Epithelial cell of esophagus (primary cell): Measurements from ENCODE around the gene RAD51B.
"Not testable (repeated sequence)": the region's sequence is repeated elsewhere in the genome, so short reads cannot be mapped to it uniquely, and the experiment has no call there.

Source experiments
- DNase-seq: peaks from one replicate; pipeline ENCODE4 v3.0.0; 2010; ENCODE audit warnings: low read depth
- H3K4me3 ChIP-seq: 2 replicates; pipeline ENCODE4 v1.5.1; 2011; ENCODE audit warnings: mild to moderate bottlenecking, low read length, control low read depth
- TF ChIP-seq, protein P1 (sequence below): IDR thresholded peaks from 2 replicates; pipeline ENCODE4 v1.5.1; 2011; ENCODE audit warnings: low read depth, mild to moderate bottlenecking, low read length, control low read depth, inconsistent platforms; ENCODE audit not compliant: insufficient read depth; ENCODE audit errors: missing control alignments

Gene RAD51B

DNA sequence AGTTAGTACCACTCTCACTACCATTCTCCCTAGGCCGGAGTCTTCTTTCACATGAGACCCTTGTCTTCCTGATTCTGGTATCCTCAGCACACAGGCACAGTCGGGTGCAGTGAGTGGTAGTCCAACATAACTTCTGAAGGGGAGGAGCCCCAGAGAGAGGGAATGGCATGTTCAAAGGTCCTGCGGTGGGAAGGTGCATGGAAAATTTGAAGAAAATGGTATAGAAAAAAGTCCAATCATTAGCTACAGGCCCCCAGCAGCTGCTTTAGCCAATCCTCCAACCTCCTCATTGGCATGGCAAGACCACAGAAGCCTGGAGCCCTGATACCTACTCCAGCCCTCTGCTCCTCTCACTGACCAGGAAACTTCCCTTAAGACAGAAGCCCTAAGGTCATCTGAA is 876.7 kb downstream of the RAD51B start:
- TF ChIP-seq, protein P1, sequence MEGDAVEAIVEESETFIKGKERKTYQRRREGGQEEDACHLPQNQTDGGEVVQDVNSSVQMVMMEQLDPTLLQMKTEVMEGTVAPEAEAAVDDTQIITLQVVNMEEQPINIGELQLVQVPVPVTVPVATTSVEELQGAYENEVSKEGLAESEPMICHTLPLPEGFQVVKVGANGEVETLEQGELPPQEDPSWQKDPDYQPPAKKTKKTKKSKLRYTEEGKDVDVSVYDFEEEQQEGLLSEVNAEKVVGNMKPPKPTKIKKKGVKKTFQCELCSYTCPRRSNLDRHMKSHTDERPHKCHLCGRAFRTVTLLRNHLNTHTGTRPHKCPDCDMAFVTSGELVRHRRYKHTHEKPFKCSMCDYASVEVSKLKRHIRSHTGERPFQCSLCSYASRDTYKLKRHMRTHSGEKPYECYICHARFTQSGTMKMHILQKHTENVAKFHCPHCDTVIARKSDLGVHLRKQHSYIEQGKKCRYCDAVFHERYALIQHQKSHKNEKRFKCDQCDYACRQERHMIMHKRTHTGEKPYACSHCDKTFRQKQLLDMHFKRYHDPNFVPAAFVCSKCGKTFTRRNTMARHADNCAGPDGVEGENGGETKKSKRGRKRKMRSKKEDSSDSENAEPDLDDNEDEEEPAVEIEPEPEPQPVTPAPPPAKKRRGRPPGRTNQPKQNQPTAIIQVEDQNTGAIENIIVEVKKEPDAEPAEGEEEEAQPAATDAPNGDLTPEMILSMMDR = no peak
- H3K4me3 ChIP-seq = no peak overlapping the region
- DNase-seq = no peak

DNA sequence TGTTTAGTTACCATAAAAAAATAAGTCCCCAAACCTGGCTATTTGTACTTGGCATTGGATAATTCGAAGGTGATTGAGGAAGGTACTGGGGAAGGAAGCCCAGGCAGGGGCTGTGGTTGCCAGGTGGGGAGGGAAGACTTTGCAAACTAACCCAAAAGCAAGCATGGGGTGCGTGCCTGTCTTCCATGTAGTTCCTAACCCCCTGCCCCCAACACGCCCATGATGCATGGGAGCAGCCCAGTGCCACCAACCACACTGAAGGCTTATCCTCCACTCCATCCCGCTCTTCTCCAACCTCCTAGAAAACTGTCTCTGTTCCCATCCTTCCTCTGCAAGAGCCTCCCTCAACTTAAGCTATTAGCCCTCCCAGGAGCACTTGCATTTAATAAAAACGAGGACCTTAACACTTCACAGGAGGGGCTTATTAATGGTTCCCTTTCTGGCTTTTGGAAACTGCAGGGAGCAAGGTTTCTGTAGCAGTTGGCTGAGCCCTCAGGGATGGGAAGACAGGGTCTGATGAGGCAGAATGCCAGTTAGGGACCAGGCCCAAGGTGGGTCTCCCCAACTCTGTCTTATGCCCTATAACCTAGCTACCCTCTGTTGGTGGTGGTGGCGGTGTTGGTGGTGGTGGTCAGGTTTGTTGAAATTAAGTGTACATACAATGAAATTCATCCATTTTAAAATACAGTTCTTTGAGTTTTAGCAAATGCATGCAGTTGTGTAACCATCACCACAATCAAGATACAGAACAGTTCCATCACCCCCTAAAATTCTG is 877.3 kb downstream of the RAD51B start:
- TF ChIP-seq, protein P1 = no peak
- DNase-seq = no peak
- no peak overlapping the region for H3K4me3 ChIP-seq

DNA sequence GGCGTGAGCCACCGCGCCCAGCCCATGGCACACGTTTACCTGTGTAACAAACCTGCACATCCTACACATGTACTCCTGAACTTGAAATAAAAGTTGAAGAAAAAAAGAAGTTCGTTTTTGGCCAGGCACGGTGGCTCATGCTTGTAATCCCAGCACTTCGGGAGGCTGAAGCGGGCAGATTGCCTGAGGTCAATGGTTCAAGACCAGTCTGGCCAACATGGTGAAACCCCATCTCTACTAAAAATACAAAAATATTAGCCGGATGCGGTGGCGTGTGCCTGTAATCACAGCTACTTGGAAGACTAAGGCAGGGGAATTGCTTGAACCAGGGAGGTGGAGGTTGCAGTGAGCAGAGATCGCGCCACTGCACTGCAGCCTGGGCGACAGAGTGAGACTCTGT is 879.2 kb downstream of the RAD51B start:
- DNase-seq, H3K4me3 ChIP-seq: not testable (repeated sequence)

DNA sequence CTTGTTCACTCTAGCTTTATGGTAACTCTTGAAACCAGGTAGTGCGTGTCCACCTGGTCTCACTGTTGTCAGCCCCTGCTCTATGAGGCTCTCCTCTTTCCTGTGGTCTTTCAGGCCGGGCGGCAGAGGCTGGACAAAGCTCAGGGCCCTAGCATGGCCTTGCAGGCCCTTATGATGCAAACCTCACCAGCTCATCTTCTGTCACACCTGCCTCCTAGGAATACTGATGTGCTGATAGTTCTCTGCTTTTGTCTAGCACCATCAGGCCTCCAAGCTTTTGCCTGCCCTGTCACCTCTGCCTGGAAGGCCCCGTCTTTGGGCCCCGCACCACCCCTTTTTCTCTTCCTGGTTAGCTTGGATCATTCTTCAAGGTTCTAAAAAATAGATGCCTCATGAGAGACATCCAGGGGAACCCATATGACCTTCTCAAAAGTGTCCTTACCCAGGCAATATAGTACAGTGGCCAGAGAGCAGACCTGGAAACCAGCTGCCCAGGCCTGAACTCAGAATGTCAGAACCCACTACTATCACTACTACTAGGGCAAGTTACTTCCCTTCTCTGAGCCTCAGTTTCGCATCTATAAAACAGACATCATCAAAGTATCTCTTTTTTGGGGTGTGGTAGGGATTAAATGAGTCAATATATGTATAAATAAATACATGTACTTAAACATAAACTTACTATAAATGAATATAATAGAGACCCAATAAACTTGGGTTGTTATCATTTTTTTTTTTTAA is 881.6 kb downstream of the RAD51B start:
- DNase-seq = no peak
- H3K4me3 ChIP-seq = no peak overlapping the region
- TF ChIP-seq, protein P1 = no peak

DNA sequence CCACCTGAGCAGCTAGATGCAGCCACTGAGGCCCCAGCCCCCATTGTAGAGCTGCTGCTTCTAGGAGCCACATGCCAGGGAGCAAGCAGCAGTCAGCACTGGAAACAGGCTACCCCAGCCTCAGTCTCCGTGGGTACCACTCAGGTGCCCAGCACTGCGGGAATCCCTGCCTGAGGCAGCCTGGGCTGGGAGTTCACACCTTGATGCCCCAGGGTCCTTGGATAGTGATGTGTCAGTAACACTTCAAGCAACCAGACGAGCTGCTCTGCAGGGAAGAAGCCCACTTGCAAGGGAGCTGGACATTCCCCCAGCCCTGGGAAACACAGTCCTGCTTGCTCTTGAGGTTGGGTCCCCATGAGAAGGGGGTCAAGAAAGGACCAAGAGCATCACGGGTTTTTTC is 882.6 kb downstream of the RAD51B start:
- TF ChIP-seq, protein P1 = no peak
- no peak for DNase-seq
- H3K4me3 ChIP-seq = no peak overlapping the region

DNA sequence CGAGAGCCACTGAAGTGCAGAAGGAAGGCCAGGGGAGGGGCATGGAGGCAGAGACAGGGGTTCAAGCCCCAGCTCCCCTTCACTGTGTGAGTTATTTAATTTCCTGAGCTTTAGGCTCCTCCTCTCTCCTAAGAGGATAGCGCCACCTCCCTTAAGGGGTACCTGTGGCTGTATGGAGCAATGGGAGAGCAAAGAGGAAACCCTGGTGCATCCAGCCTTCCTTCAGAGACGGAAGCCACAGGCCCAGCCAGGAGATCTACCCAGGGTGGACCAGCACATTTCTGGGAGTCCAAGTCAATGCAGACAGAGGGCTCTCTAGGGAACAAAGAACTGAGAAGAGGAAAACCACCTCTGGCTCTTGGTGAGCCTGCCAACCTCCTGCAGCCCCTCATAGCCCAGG is 883.0 kb downstream of the RAD51B start:
- H3K4me3 ChIP-seq = no peak overlapping the region
- TF ChIP-seq, protein P1 = no peak
- no peak for DNase-seq

DNA sequence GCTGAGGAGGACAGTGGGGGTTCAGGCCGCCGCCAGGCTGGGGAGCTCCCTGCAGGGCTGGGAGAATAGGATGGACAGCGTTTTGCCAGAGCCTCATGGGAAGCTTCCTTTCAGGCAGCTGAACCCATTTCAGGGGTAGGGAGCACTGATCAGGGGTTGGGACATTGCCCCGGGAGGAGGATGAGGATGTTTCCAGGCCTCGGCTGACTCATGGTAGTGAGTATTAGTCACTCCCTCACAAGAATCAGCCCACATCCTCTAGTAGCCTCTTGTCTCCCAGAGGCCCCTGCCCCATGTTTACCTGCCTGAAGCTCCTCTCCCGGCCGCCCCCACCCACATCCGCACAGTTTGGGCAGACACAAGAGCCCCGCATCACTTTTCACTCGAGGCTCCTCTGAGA is 883.5 kb downstream of the RAD51B start:
- TF ChIP-seq, protein P1 = no peak
- H3K4me3 ChIP-seq = no peak overlapping the region
- DNase-seq = peak; percentile 91
